ENCODE results near the gene EPN2. TPM values are rescaled to one million over a fixed set of nuclear protein-coding genes. Genes with fewer than 3 reads are reported as not detected.

Gene EPN2
- total RNA-seq, 1 experiment from 2014 or later = 57.8 TPM

GRCh38 chr17:19303367-19303776 is 66.2 kb downstream of the EPN2 start:
- no peak overlapping the region for H2BK12ac ChIP-seq (ENCODE audit: insufficient read length, low read depth, low read length)

More at GRCh38 chr17:19303367-19303776, 66.2 kb downstream of the EPN2 start:
- Histone ChIP-seq H3K56ac (ENCODE audit: insufficient read length, low read depth, low read length) (no peak overlapping the region), H3K14ac (ENCODE audit: insufficient read depth, low read length) (no peak overlapping the region; the same call in 1 of the 2 replicates), H2BK120ac (ENCODE audit: low read depth, low read length, poor library complexity, severe bottlenecking) (no peak overlapping the region), H3K27ac (ENCODE audit: insufficient read length, low read depth, low read length) (no peak overlapping the region), H3T11ph (ENCODE audit: low read length) (no peak overlapping the region), H2AK5ac (ENCODE audit: insufficient read length, low read length) (no peak overlapping the region), H3K79me1 (ENCODE audit: insufficient read depth, low read depth, low read length, poor library complexity, severe bottlenecking) (no peaks in the 10 kb centered on the region), H3K4ac (ENCODE audit: low read depth, low read length) (no peak overlapping the region), H3K79me2 (ENCODE audit: insufficient read depth, low read length) (no peaks in the 10 kb centered on the region; the same call in 1 of the 2 replicates), H2AFZ (ENCODE audit: low read length) (no peak overlapping the region), H3K18ac (ENCODE audit: insufficient read length, low read depth, low read length) (no peak overlapping the region), H3K4me2 (ENCODE audit: insufficient read depth, insufficient read length, low read length) (no peak overlapping the region), H3K4me1 (ENCODE audit: insufficient read depth, low read length) (no peaks in the 10 kb centered on the region), H3K23me2 (ENCODE audit: insufficient read length, low read depth, low read length, poor library complexity, severe bottlenecking) (no peaks in the 10 kb centered on the region), H4K91ac (ENCODE audit: insufficient read length, low read depth, low read length) (no peak overlapping the region), H4K20me1 (ENCODE audit: control insufficient read depth, insufficient read depth, insufficient read length) (no peaks in the 10 kb centered on the region), H2BK5ac (ENCODE audit: insufficient read length, low read length) (no peak overlapping the region), H3K23ac (ENCODE audit: insufficient read length, low read depth, low read length) (no peak overlapping the region), H4K5ac (ENCODE audit: insufficient read length, low read depth, low read length) (no peak overlapping the region), H4K8ac (replicated peaks; ENCODE audit: insufficient read length, low read depth, low read length) (no peak overlapping the region), H2BK20ac (ENCODE audit: low read depth, low read length, poor library complexity, severe bottlenecking) (no peak overlapping the region), H2BK15ac (ENCODE audit: low read depth, low read length) (no peak overlapping the region), H3K27me3 (ENCODE audit: insufficient read depth, low read length) (no peaks in the 10 kb centered on the region), H3K9ac (ENCODE audit: extremely low read depth, insufficient read length, low read length) (no peak overlapping the region), H3K9me3 (ENCODE audit: control insufficient read depth, low read depth, low read length) (no peaks in the 10 kb centered on the region)
- H3K4me3 Mint-ChIP-seq = no peak overlapping the region
- no peak for DNase-seq
- peaks cover 0 to 9% (median 2%) of the 10 kb centered on the region in 3 experiments; a peak in 3 of 7 replicates for H3K36me3 Mint-ChIP-seq (ENCODE audit: insufficient read depth in 1 of 3, low read depth in 3 of 3)
- no peaks in the 10 kb centered on the region for H3K27me3 Mint-ChIP-seq (ENCODE audit: low read depth)
- whole genome bisulfite sequencing (ENCODE audit: extremely low coverage, insufficient read length, low lambda C conversion rate) = no CpG with 5 or more reads among the region's 9 CpGs
- peaks cover 10 to 14% of the 10 kb centered on the region in 2 experiments for H3K4me1 Mint-ChIP-seq
- no peak for TF ChIP-seq CTCF (conservative IDR thresholded peaks at IDR 0.05)
- no peaks in the 10 kb centered on the region for H3K9me3 Mint-ChIP-seq
- no peak overlapping the region; a peak in 1 of 7 replicates for H3K27ac Mint-ChIP-seq

All from H9 (cell line).